GM12875 (cell line): Measurements from ENCODE around the gene FBXW4.

ENCODE experiments used
- H3K4me3 ChIP-seq: one replicate; pipeline ENCODE4 v1.5.1; 2011; ENCODE audit warnings: low read depth, low read length, control low read depth
- TF ChIP-seq, protein P1 (sequence below): IDR thresholded peaks from 2 replicates; pipeline ENCODE4 v1.5.1; 2011; ENCODE audit warnings: low read depth, mild to moderate bottlenecking, control low read depth, inconsistent platforms, low read length, moderate library complexity, borderline replicate concordance; ENCODE audit not compliant: insufficient read depth

Gene FBXW4

DNA sequence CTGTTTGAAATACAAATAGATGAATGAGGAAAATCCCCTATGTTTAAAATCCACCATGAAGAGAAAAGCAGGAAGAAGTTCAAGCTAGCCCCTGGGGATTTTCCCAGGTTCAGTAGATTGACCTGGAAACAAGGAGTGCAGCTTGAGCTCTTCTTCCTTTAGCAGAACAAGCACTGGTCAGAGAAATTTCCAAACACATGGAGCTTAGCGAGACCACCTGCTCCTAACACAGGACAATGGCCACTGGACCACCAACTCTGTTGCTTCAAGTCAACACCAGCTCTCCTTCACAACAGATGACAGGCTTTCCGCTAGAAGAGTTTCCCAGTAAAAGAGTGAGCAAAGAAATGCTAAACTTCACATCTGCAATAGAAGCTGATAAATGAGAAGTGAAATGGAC, 9.4 kb upstream of the FBXW4 start:
- TF ChIP-seq, protein P1, sequence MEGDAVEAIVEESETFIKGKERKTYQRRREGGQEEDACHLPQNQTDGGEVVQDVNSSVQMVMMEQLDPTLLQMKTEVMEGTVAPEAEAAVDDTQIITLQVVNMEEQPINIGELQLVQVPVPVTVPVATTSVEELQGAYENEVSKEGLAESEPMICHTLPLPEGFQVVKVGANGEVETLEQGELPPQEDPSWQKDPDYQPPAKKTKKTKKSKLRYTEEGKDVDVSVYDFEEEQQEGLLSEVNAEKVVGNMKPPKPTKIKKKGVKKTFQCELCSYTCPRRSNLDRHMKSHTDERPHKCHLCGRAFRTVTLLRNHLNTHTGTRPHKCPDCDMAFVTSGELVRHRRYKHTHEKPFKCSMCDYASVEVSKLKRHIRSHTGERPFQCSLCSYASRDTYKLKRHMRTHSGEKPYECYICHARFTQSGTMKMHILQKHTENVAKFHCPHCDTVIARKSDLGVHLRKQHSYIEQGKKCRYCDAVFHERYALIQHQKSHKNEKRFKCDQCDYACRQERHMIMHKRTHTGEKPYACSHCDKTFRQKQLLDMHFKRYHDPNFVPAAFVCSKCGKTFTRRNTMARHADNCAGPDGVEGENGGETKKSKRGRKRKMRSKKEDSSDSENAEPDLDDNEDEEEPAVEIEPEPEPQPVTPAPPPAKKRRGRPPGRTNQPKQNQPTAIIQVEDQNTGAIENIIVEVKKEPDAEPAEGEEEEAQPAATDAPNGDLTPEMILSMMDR = no peak
- no peak overlapping the region for H3K4me3 ChIP-seq

DNA sequence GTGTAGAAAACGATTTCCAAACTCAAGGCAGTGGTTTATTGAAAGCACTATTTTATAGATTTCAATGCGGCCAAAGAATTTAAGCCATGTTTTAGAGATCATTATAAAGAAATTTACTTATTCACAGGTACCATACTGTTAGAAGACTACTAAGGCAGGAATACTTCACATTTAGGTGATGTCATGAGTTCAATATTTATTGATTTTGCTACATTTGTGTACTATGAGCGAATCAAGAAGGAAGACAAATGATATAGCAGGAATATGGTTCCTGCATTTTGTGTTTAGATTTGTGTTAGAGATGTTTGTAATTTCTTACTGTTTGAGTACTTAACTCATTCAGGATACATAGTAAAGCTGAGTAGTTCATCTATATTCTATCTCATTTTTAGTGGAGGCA, 1.7 kb upstream of the FBXW4 start:
- TF ChIP-seq, protein P1 = no peak
- H3K4me3 ChIP-seq = no peak overlapping the region

DNA sequence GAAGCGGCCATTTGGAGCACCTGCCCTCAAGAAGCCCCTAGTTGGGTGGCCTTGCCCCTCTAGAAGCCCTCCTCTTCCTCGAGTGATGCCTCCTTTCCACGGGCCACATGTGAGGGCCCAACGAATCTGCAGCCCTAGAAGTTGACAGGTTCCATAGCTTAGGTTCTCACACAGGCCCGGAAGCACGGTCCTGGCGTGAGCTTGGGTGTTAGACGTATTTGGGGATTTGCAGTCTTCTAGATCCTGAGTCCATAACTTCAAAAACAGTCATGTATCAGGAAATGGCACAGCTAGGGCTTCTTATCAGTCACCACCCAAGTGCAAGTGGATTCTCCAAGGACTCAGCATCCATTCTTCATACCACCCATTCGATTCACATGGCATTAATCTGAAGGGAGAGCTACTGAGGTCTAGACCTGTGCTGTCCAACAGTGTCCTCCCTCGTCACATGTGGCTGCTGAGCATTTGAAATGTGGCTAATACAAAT, 477 bp upstream of the FBXW4 start:
- peak overlapping the region; percentile 92 for H3K4me3 ChIP-seq
- TF ChIP-seq, protein P1 = no peak

DNA sequence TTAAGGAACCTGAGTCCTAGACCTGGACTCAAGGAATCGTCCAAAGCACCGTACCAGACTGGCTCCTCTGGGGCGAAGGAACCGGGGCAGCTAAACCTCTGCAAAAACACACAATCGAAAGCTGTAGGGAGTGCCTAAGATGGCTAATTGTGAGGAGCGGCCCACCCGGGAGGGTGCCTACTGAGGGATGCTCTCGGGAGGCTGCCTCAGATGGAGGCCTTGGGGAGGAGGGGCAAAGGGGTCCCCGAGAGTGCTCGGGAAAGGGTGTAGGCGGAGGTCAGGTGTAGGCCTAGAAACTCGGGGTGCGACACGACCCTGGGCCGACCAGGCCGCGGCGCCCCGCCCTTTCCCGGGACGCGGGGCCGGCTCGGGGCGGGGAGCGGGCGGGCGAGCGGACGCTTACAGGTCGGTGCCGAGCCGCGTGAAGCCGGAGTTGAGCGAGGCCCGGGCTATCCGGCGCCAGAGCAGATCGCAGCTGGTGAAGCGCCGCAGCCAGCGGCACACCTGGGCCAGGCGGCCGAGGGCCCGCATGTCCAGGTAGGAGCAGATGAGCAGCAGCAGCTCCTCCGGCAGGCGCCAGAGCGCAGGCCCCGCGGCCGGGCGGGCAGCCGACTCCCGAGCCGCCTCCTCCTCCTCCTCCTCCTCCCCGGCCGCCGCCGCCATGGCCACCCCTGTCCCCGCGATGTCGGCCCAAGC, 844 bp downstream of the FBXW4 start:
- peak overlapping the region; percentile 92 for H3K4me3 ChIP-seq
- TF ChIP-seq, protein P1 = no peak

DNA sequence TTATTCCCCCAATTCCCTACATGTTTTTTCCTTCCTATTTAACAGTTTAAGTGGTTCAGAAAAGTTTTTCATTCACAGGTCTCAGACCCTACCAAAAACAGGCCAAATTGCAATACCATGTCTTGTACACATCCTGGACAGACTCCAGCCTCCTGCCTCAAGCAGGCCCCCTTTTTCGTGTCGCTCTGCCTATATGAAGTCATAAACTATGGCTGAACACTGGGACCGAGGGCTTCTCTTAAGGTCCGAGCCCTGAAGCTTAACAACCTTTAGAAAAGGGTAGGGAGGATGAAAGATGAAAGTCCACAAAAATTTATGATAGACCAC, 1.4 kb downstream of the FBXW4 start:
- H3K4me3 ChIP-seq = peak overlapping the region; percentile 92
- TF ChIP-seq, protein P1 = no peak

DNA sequence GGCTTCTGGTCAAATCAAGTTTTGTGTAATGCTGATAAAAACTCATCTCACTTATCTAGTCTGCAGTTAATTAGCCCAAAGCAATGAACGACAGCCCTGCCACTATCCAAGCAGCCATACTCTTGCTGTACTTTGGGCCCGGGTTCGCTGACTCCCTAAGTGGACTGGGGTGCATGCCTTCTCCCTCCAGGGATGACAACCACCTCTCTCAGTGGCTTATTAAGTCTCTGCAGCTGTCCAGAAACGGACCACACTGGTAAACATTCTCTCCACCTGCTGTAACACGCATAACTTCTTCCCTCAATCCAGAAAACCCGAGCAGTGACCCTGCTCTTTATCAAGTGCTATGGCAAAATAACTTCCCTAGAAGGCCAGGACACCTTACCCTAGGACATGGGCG, 3.9 kb downstream of the FBXW4 start:
- TF ChIP-seq, protein P1 = no peak

DNA sequence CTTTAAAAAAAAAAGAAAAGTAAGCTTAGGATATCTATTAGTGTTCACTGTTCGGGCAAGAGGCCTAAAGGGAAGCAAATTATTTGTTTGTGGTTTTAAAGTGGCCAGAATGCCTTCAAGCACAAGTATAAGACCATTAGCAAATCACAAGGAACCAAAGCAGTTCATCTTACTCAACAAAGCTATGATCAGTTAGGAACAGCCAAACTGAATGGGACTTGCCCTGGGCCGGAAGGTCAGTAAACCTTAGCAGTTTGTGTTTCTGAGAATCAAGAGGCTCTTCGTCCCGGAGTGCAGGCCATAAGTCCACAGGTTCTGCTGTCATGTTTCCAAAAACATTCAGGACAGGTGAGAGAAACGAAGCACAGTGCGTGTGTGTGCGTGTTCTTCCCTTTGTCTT, 4.5 kb downstream of the FBXW4 start:
- no peak overlapping the region for H3K4me3 ChIP-seq
- TF ChIP-seq, protein P1 = no peak

More for the DNA sequence above, 3.9 kb downstream of the FBXW4 start:
- no peak overlapping the region for H3K4me3 ChIP-seq
